Stimulated activated CD4-positive, alpha-beta T cell treated with anti-CD3 and anti-CD28 coated beads, Interleukin-12 subunit alpha, Interleukin-12 subunit beta, amount 100 ng/mL, for 4 hours (primary cell): ENCODE data around the gene HAPLN3.

Source experiments
- DNase-seq: peaks from one replicate; pipeline ENCODE4 v3.0.0-alpha.2; 2020

The HAPLN3 gene

DNA sequence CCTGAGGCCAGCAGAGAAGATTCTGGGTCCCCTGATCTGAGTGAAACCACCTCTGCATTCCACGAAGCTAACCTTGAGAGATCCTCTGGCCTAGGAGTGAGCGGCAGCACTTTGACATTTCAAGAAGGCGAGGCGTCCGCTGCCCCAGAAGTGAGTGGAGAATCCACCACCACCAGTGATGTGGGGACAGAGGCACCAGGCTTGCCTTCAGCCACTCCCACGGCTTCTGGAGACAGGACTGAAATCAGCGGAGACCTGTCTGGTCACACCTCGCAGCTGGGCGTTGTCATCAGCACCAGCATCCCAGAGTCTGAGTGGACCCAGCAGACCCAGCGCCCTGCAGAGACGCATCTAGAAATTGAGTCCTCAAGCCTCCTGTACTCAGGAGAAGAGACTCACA lies 36.4 kb downstream of the HAPLN3 start:
- no peak for DNase-seq

DNA sequence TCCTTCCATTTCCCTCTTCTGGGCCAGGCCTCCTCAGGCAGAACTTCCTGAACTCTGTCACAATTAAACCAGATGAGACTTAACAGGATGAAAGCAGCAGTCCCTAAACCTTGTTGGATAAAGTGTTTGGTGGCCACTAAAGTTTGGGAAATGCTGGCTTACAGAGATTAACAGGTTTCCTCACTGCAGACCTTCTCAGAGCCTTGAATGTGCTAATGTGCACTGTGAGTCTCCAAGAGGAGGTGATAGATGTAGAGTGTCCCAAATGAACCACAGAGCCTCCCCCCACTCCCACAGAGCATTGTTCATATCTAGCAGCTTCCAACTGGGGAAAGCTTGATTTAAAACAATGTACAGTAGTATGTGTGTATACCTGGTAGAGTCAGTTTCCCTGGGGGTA lies 42.9 kb downstream of the HAPLN3 start:
- DNase-seq = no peak

DNA sequence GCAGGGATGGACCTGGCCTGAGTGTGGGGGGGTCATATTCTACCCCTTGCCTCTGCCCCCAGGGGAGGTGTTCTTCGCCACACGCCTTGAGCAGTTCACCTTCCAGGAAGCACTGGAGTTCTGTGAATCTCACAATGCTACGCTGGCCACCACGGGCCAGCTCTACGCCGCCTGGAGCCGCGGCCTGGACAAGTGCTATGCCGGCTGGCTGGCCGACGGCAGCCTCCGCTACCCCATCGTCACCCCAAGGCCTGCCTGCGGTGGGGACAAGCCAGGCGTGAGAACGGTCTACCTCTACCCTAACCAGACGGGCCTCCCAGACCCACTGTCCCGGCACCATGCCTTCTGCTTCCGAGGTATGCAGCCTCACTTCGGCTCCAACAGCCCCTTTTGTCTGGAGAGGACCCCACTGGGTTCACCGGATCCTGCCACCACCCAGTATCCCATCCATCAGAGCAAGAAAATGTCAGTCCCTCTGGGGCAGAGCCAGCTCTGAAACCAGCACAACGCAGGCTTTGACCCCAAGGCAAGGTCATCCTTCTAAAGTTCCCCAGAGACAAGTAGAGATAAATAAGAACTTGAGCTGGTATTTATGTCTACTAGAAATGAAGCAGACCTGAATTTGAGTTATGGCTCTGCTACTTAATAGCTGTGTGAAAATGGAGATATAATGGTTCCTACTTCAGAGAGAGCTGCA lies 45.8 kb downstream of the HAPLN3 start:
- no peak for DNase-seq

DNA sequence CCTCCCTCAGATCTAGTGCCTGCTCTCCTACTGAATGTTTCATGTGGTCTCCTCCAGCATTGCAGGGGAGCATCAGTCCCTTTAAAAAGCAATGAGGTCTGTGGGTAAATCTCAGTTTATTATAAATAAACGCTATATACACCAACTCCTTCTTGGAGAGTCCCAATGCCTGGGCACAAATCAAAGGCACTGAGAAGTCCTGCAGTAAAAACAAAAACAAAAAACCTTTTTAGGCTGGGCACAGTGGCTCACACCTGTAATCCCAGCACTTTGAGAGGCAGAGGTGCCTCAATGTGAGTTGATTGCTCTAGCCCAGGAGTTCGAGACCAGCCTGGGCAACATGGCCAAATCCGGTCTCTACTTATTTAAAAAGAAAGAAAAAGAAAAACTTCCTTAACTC lies 47.1 kb downstream of the HAPLN3 start:
- no peak for DNase-seq

DNA sequence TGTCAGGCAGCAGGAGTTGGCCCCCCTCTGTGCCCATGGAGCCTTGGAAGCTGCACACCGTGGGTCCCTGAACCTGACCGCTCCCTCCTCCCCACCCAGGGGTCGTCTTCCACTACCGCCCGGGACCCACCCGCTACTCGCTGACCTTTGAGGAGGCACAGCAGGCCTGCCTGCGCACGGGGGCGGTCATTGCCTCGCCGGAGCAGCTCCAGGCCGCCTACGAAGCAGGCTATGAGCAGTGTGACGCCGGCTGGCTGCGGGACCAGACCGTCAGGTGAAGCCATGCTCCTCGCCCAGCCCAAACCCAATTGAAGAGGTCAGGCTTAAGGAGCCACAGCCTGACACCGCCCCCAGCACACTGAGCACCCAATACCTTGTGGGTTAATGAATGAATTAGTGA lies 48.2 kb downstream of the HAPLN3 start:
- no peak for DNase-seq

DNA sequence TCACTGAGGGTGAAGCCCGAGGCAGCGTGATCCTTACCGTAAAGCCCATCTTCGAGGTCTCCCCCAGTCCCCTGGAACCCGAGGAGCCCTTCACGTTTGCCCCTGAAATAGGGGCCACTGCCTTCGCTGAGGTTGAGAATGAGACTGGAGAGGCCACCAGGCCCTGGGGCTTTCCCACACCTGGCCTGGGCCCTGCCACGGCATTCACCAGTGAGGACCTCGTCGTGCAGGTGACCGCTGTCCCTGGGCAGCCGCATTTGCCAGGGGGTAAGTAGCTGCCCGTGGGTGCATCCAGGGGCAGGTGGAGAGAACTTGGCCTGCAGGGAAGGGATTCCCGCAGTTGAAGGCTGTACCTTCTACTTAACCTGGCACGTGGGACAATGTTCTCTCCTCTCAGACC lies 49.7 kb downstream of the HAPLN3 start:
- DNase-seq = no peak

DNA sequence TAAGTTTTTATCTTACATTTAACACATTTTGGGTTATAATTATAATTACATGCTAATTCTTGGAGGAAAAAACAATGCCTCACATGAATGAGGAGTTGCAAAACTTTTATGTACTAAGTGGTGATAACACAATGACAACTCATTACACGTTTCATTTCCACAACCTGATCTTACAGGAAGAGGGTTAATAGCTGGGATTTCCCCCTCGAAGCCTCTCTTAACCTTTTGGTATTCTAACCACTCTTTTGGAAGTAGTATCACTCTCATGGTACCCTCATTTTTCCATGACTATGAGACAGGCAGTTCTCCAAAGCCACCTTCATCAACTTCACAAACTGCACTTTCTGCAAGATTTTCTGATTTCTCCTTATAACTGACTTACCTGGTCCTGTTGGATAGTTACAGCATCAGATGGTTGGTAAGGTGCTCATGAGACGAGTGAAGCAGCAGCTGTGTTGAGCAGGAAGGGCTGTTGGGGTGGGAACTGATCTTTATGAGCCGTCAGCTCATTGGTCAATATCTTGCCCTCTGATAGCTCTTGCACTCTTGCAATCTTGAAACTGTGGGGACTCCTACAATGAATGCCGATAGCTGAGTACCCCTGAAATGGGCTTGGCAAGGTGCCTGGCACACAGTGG lies 50.5 kb downstream of the HAPLN3 start:
- no peak for DNase-seq

DNA sequence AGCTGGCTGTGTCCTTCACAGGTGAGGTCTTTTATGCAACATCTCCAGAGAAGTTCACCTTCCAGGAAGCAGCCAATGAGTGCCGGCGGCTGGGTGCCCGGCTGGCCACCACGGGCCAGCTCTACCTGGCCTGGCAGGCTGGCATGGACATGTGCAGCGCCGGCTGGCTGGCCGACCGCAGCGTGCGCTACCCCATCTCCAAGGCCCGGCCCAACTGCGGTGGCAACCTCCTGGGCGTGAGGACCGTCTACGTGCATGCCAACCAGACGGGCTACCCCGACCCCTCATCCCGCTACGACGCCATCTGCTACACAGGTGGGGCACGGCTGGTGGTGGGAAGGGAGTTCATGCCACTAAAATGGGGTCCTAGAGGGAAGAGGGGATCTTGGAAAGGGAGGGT lies 52.0 kb downstream of the HAPLN3 start:
- no peak for DNase-seq

DNA sequence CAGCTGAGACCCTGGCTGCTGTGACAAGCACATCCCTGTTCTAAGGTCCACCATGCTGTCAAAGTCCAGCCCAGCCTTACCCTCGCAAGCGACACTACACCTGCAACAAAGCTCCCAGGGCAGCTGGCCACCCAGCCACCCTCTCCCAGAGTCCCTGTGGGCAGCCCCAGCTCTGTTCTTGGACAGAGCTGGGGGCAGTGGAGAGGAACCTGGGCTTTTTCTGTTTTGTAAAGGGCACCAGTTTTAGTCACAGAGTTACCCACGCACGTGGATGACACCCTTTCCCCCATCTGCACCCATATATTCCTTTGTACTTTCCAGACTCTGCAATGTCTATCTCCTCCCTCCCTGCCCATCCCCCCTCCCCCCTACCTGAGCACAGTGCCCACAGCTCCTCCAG lies 53.2 kb downstream of the HAPLN3 start:
- no peak for DNase-seq

DNA sequence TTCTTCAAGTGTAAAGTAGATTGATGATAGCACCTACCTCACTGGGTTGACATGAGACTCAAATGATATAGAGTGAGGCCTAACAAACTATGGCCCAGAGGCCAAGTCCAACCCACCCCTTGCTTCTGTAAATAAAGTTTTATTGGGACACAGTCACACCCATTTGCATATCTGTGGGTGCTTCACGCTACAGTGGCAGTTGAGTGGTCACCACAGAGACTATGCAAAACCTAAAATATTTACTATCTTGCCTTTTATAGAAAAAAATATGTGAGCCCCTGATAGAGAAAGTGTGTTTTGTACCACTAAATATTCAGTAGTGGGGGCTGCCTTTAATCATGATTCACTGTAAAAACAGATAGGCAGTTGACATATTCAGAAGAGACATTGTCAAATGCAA lies 54.1 kb downstream of the HAPLN3 start:
- DNase-seq = no peak

DNA sequence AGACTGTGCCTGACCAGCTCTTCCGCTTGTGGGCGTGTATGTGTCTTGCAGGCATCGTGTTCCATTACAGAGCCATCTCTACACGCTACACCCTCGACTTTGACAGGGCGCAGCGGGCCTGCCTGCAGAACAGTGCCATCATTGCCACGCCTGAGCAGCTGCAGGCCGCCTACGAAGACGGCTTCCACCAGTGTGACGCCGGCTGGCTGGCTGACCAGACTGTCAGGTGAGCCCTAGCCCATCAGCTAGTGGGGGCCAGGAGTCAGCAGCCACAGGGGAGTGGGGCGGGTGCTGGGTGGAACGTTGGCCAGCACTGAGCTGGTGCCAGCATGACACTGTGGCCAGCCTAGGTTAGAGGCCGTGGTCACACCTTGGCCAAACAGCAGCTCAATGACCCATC lies 55.4 kb downstream of the HAPLN3 start:
- no peak for DNase-seq

DNA sequence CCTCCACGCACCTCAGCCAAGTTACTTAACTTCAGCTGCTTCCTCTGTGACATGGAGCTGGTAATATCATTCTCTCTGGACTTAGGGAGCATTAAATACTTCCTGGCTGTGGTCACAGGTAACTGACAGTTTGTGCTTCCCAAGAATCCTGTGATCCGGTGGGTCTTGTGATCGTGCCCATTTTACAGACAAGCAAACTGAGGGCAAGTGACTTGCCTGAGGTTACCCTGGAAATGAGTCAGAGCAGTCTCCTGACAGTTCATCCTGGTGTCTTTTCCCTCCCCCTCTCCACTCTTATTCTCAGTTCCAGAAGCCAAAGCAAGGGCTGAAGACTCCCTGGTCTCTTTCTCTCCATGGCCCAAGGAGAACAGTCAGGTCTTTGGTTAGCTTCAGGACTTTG lies 56.2 kb downstream of the HAPLN3 start:
- DNase-seq = no peak

DNA sequence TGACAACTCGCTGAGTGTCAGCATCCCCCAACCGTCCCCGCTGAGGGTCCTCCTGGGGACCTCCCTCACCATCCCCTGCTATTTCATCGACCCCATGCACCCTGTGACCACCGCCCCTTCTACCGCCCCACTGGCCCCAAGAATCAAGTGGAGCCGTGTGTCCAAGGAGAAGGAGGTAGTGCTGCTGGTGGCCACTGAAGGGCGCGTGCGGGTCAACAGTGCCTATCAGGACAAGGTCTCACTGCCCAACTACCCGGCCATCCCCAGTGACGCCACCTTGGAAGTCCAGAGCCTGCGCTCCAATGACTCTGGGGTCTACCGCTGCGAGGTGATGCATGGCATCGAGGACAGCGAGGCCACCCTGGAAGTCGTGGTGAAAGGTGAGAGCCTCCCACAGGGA lies 56.7 kb downstream of the HAPLN3 start:
- no peak for DNase-seq

DNA sequence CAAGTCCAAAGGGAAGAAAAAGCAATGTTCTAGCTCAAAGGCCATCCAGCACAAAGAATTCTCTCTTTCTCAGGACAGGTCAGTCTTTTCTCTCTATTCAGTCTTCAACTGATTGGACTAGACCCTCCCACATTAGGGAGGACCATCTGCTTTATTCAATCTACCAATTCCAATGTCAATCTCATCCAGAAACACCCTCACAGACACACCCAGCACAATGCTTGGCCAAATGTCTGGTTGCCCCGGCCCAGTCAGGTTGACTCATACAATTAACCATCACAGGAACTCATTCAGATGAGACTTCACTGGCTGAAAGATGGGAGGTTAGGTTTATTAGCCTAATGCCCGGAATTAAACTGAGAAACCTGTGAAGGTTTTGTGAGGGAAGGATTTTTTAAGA lies 59.7 kb downstream of the HAPLN3 start:
- no peak for DNase-seq

DNA sequence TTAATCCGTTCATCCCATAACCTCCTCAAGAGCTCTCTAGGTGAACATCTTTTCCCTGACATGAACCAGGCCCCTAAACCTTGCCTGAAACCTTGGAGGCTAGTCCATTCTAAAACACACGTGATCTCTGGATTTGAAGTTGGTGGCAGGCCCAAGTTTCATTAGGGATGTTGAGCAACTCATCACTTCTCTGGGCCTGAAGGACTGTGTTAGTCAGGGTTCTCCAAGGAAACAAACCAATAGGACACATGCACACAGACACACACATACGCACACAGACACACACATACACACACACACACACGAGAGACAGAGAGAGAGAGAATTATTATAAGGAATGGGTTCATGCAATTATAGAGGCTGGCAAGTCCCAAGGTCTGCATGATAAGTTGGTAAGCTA lies 60.2 kb downstream of the HAPLN3 start:
- DNase-seq = no peak

DNA sequence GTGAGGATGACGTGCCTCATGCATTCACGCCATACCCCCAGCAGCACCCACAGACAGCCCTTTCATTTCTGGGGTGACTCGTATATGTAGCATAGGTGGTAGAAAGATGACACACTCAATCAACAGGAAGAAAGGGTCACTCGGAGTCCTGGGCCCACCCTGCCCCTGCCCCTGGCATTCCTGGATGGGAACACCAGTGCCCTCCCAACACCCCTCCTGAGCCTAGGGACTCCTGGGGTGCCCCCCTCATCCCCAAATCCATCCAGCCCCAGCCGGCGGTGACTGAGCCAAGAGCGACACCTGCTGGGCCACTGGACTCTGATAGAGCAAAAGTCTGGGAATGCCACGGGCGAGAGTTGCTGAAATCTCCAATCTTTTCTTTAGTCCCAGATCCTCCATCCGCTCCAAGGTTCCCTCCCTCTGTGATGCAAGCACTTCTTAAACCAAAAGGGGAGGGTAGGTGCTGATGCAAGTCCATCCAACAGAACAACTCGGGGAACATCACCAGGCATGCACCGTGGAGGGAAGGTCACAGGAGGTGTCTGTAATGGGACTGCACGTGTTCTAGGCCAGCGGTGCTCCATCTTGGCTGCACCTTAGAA lies 61.0 kb downstream of the HAPLN3 start:
- peak; percentile 5 for DNase-seq

DNA sequence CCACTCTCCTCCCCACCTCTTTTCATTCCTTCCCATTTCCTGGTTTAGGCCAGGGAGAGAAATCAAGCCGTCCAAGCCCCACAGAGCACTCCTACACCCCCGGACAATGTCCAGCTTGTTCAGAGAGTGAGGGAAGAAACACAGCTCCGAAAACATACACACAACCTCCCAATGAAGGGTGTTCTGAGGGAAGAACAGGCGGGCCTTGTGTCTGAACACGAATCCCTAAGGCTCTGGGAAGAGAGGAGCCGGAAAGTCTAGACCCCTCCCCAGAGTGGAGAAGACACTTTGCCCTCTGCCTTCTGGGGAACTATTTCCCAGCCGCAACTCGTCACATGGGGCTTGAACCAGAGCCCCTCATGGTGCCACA lies 61.6 kb downstream of the HAPLN3 start:
- no peak for DNase-seq

DNA sequence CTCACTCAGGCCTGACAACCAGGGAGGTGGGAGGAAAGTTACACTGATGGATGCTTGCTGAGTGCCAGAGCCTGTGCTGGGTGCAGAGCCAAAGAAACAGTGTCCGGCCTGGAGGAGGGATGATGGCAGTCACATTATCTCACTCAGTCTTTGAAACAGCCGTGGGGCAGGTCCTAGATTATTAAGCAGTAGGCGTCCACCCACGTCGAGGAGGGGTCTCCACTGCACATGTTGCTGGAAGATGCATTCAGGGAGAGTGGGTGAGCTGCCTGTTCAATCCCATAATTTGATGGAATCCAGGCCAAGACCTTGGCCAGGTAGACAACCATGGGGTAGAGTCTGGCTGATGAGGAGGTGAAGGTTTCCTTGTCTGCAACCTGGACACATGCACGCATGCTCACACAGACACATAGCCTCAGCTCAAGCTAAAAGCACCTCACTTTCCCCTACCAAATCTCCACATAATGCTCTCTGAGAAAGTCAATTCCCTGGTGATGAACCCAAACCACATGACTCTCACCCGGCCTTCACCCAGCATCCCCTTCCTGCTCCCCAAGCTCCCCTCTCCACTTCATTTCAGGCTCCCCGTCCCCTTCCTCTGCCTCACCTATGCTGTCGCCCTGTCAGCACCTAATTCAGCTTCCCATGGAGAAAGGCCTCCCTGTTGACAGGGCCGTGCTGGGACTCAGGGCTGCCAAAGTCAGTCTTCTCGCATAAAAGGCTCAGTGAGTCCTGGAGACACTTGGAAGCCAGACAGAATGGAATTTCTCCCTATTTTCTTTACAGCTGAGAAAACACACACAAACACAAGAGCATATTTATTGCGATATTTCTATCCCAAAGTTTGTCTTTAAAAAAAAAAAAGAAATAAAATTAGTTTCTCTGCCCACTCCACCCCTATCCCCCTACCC lies 62.3 kb downstream of the HAPLN3 start:
- DNase-seq = no peak

DNA sequence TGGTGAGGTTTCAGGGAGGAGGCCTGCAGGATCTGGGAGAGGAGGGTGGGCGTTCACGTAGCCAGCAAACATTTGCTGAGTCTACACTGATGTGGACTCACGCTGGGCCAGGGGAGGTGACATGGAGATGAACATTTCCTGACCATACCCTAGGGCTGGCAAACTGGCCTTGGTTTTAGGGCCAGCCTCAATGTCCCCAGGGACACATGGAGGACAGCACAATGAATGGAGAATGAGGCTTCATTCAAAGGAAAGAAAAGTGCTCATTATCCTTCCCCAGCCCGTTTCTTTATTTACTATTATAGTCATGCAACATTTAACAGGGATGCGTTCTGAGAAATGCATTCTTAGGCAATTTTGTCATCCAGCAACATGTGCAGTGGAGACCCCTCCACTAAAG lies 65.3 kb downstream of the HAPLN3 start:
- no peak for DNase-seq

DNA sequence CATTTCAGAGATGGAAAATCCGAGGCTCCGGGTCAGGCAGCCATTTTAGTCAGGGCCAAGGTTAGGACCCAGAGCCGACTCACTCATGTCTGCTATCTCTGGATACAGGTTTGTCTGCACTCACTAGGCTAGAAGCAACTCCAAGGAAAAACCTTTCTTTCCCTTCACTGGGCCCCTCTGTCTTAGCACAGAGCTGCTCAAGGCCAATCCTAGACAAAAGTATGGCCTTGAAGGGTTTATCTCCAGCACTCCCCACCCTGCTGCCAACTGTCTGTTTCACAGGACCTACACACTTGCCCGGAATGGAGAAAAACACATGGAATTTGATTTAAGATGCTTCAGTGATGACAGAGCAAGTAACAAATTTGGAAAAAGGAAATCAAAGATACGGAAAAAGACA lies 66.6 kb downstream of the HAPLN3 start:
- no peak for DNase-seq
